ENCODE measurements around the gene PROSER3. TPM values are rescaled to one million over a fixed set of nuclear protein-coding genes. Genes with fewer than 3 reads are reported as not detected.
"Not testable (repeated sequence)": the region's sequence is repeated elsewhere in the genome, so short reads cannot be mapped to it uniquely, and the experiment has no call there.

PROSER3 gene
- total RNA-seq, 6 experiments from 2014 or later: 3.9 to 5.5 (median 4.7) TPM

GRCh38 chr19:35721374-35721773, 36.6 kb upstream of the PROSER3 start:
- no peak overlapping the region for H3K4me3 ChIP-seq
- ATAC-seq (no peak), DNase-seq (peak in 1 of 3 donors; percentile 13)
- 97% methylated on average over 6 of the region's 16 CpGs for WGBS (ENCODE audit: insufficient coverage, low coverage, low lambda C conversion rate, missing lambda C conversion rate)
- no peak overlapping the region for H3K27ac ChIP-seq
- TF ChIP-seq POLR2A (IDR thresholded peaks at IDR 0.05): no peak
- no peak for TF ChIP-seq CTCF (IDR thresholded peaks at IDR 0.05)
- peaks cover 0 to 13% (median 2%) of the 10 kb centered on the region in 4 donors for H3K4me1 ChIP-seq
- intact Hi-C loops (cut with DNase I): no loop called here
- H3K27me3 ChIP-seq: no peaks in the 10 kb centered on the region
- peaks cover 0 to 51% (median 36%) of the 10 kb centered on the region in 4 donors for H3K36me3 ChIP-seq
- H3K9me3 ChIP-seq: no peaks in the 10 kb centered on the region

GRCh38 chr19:35722461-35722860, 35.5 kb upstream of the PROSER3 start:
- Histone ChIP-seq H3K9me3 (no peaks in the 10 kb centered on the region), H3K27ac (no peak overlapping the region), H3K4me1 (peaks cover 0 to 13% (median 2%) of the 10 kb centered on the region in 4 donors), H3K4me3 (no peak overlapping the region), H3K27me3 (no peaks in the 10 kb centered on the region), H3K36me3 (peaks cover 5 to 62% (median 44%) of the 10 kb centered on the region in 4 donors)
- no peak for ATAC-seq
- WGBS (ENCODE audit: insufficient coverage, low coverage, low lambda C conversion rate, missing lambda C conversion rate): 93% methylated on average over 2 of the region's 14 CpGs
- no peak for DNase-seq
- TF ChIP-seq POLR2A (IDR thresholded peaks at IDR 0.05) (no peak), CTCF (IDR thresholded peaks at IDR 0.05) (no peak)
- intact Hi-C loops (cut with DNase I): no loop called here

- intact Hi-C loops (cut with DNase I): no loop called here
- peaks cover 9 to 66% (median 46%) of the 10 kb centered on the region in 4 donors for H3K36me3 ChIP-seq
- WGBS (ENCODE audit: insufficient coverage, low coverage, low lambda C conversion rate, missing lambda C conversion rate): no CpG with 5 or more reads among the region's 16 CpGs
- H3K9me3 ChIP-seq: no peaks in the 10 kb centered on the region
- H3K4me3 ChIP-seq: no peak overlapping the region
- H3K4me1 ChIP-seq: peaks cover 0 to 13% (median 2%) of the 10 kb centered on the region in 4 donors
- no peaks in the 10 kb centered on the region for H3K27me3 ChIP-seq
- DNase-seq: no peak
- H3K27ac ChIP-seq: no peak overlapping the region
- no peak for ATAC-seq
- TF ChIP-seq CTCF (IDR thresholded peaks at IDR 0.05): no peak
- TF ChIP-seq POLR2A (IDR thresholded peaks at IDR 0.05): no peak
Measured at GRCh38 chr19:35722897-35723296, 35.1 kb upstream of the PROSER3 start.

- intact Hi-C loops (cut with DNase I): no loop called here
- Histone ChIP-seq H3K27ac (no peak overlapping the region), H3K4me3 (no peak overlapping the region), H3K36me3 (peaks cover 11 to 74% (median 50%) of the 10 kb centered on the region in 4 donors), H3K27me3 (no peaks in the 10 kb centered on the region), H3K4me1 (peaks cover 0 to 13% (median 2%) of the 10 kb centered on the region in 4 donors), H3K9me3 (no peaks in the 10 kb centered on the region)
- TF ChIP-seq POLR2A (IDR thresholded peaks at IDR 0.05): no peak
- no peak for TF ChIP-seq CTCF (IDR thresholded peaks at IDR 0.05)
- WGBS (ENCODE audit: insufficient coverage, low coverage, low lambda C conversion rate, missing lambda C conversion rate): 87% methylated on average over 5 of the region's 24 CpGs
- ATAC-seq (no peak), DNase-seq (peak in 1 of 3 donors; percentile 15)
Measured at GRCh38 chr19:35723671-35724070, 34.3 kb upstream of the PROSER3 start.

GRCh38 chr19:35724132-35724531, 33.8 kb upstream of the PROSER3 start:
- H3K27ac ChIP-seq; intact Hi-C loops (cut with DNase I); H3K4me1 ChIP-seq; DNase-seq; ATAC-seq; H3K4me3 ChIP-seq; H3K9me3 ChIP-seq; H3K27me3 ChIP-seq: not testable (repeated sequence)
- H3K36me3 ChIP-seq: peaks cover 11 to 78% (median 53%) of the 10 kb centered on the region in 4 donors
- 79% methylated on average over 2 of the region's 7 CpGs for WGBS (ENCODE audit: insufficient coverage, low coverage, low lambda C conversion rate, missing lambda C conversion rate)
